HEK293 (cell line): Measurements from ENCODE around the gene PTGES2.
"Not testable (repeated sequence)": the region's sequence is repeated elsewhere in the genome, so short reads cannot be mapped to it uniquely, and the experiment has no call there.

Experiments used
- CTCF ChIP-seq: fragments of 450-650 bp; formaldehyde crosslinking; IDR thresholded peaks from 2 replicates; pipeline ENCODE4 v1.5.1; 2016; ENCODE audit warnings: missing biosample characterization, missing genetic modification characterization
- ZBTB44 ChIP-seq: fragments of 450-650 bp; IDR thresholded peaks from 2 replicates; pipeline ENCODE4 v1.5.1; 2018; ENCODE audit warnings: missing biosample characterization, mild to moderate bottlenecking, missing genetic modification characterization
- ZNF121 ChIP-seq: fragments of 450-650 bp; formaldehyde crosslinking; IDR thresholded peaks from 2 replicates; pipeline ENCODE4 v1.5.1; 2016; ENCODE audit warnings: missing biosample characterization, missing genetic modification characterization
- ZNF133 ChIP-seq: fragments of 450-650 bp; formaldehyde crosslinking; IDR thresholded peaks from 2 replicates; pipeline ENCODE4 v1.5.1; 2016; ENCODE audit warnings: missing biosample characterization, missing genetic modification characterization
- ZNF596 ChIP-seq: fragments of 450-650 bp; IDR thresholded peaks from 2 replicates; pipeline ENCODE4 v1.5.0; 2018; ENCODE audit warnings: missing biosample characterization, mild to moderate bottlenecking, missing genetic modification characterization, moderate library complexity

GRCh38 chr9:128131346-128131745 lies 3.8 kb upstream of the PTGES2 start:
- TF ChIP-seq ZNF121 (tag by site-specific recombination); ZNF133 (tag by site-specific recombination); CTCF (tag by site-specific recombination); ZBTB44 (tag by site-specific recombination); ZNF596: not testable (repeated sequence)
